Left hindlimb (tissue), 1 donor: ENCODE results near the gene FBP2.
"Not testable (repeated sequence)": the region's sequence is repeated elsewhere in the genome, so short reads cannot be mapped to it uniquely, and the experiment has no call there.

Experiments used
- DNase-seq: peaks from one replicate; pipeline ENCODE4 v3.0.0-alpha.2; 2018

Gene FBP2

GRCh38 chr9:94557376-94557775, 36.2 kb downstream of the FBP2 start:
- no peak for DNase-seq

- DNase-seq, result no peak
Observed at GRCh38 chr9:94554439-94555331, 38.9 kb downstream of the FBP2 start, which contains the start of gene PCAT7. TSS of gene PCAT7 (plus strand) at chr9:94555083.

GRCh38 chr9:94554078-94554438, 39.6 kb downstream of the FBP2 start:
- DNase-seq, result no peak

- DNase-seq, result no peak
Observed at GRCh38 chr9:94553029-94553938, 40.3 kb downstream of the FBP2 start.

- no peak for DNase-seq
Observed at GRCh38 chr9:94545940-94546339, 47.7 kb downstream of the FBP2 start.

GRCh38 chr9:94544335-94544734, 49.3 kb downstream of the FBP2 start:
- not testable (repeated sequence) for DNase-seq

GRCh38 chr9:94538908-94539307, 54.7 kb downstream of the FBP2 start:
- DNase-seq, result no peak

- DNase-seq, result no peak
Observed at GRCh38 chr9:94534901-94535300, 58.7 kb downstream of the FBP2 start.

GRCh38 chr9:94533601-94534000, 60.0 kb downstream of the FBP2 start:
- DNase-seq, result no peak

- DNase-seq, result no peak
Observed at GRCh38 chr9:94533155-94533554, 60.5 kb downstream of the FBP2 start.

- no peak for DNase-seq
Observed at GRCh38 chr9:94528886-94529285, 64.7 kb downstream of the FBP2 start.

GRCh38 chr9:94526951-94527350, 66.7 kb downstream of the FBP2 start:
- no peak for DNase-seq

GRCh38 chr9:94526271-94526670, 67.4 kb downstream of the FBP2 start:
- no peak for DNase-seq

- no peak for DNase-seq
Observed at GRCh38 chr9:94525396-94526035, 68.1 kb downstream of the FBP2 start.

GRCh38 chr9:94517254-94517653, 76.4 kb downstream of the FBP2 start:
- DNase-seq, result no peak

- DNase-seq, result no peak
Observed at GRCh38 chr9:94514722-94515121, 78.9 kb downstream of the FBP2 start.

GRCh38 chr9:94511955-94512265, 81.7 kb downstream of the FBP2 start:
- DNase-seq, result no peak

- no peak for DNase-seq
Observed at GRCh38 chr9:94511134-94511954, 82.3 kb downstream of the FBP2 start.
